Ascending aorta (tissue), 2 donors: Measurements from ENCODE around the gene XPO6. TPM values are rescaled to one million over a fixed set of nuclear protein-coding genes. Genes with fewer than 3 reads are reported as not detected.

Experiments used
- DNase-seq, 2 donors: peaks; one replicate each; pipeline ENCODE4 v3.0.0-alpha.2; 2019; ENCODE audit warnings: low spot score in 2 of 2
- H3K27ac ChIP-seq, 2 donors: fragments of 200-600 bp; sonication (generic); one replicate each; pipeline ENCODE4 v1.5.1; 2016 to 2017; ENCODE audit warnings: mild to moderate bottlenecking in 1 of 2
- H3K27me3 ChIP-seq: fragments of 200-600 bp; sonication (generic); one replicate; pipeline ENCODE4 v1.5.1; 2017
- H3K36me3 ChIP-seq, 2 donors: fragments of 200-600 bp; sonication (generic); one replicate each; pipeline ENCODE4 v1.5.1; 2016
- H3K4me1 ChIP-seq, 2 donors: fragments of 200-600 bp; sonication (generic); one replicate each; pipeline ENCODE4 v1.5.1; 2016 to 2017; ENCODE audit warnings: mild to moderate bottlenecking in 1 of 2
- H3K4me3 ChIP-seq, 2 donors: fragments of 200-600 bp; sonication (generic); one replicate each; pipeline ENCODE4 v1.5.1; 2016 to 2017; ENCODE audit warnings: mild to moderate bottlenecking in 1 of 2
- H3K9me3 ChIP-seq, 2 donors: fragments of 200-600 bp; sonication (generic); one replicate each; pipeline ENCODE4 v1.5.1; 2016
- intact Hi-C: fragments of 100-400 bp; cut with DNase I; formaldehyde crosslinking; loops from one replicate; pipeline ENCODE4 v1.15.1; 2023
- total RNA-seq: library from RNA; depleted of rRNA; stranded (reverse); fragments of >200 nt; gene quantifications from one replicate; pipeline ENCODE4 v1.1.0, GENCODE V29; 2016
- TF ChIP-seq, protein P1 (sequence below), 3 experiments: fragments of 200-600 bp in 2 of 3; fragments of 450-650 bp in 1 of 3; sonication (generic) in 2 of 3; IDR thresholded peaks; one replicate each; pipeline ENCODE4 v1.5.1; 2016 to 2019; ENCODE audit warnings: antibody characterized with exemption in 3 of 3, mild to moderate bottlenecking in 1 of 3, moderate library complexity in 1 of 3

The XPO6 gene
- total RNA-seq, 1 donor from 2014 or later, result 180 TPM

DNA sequence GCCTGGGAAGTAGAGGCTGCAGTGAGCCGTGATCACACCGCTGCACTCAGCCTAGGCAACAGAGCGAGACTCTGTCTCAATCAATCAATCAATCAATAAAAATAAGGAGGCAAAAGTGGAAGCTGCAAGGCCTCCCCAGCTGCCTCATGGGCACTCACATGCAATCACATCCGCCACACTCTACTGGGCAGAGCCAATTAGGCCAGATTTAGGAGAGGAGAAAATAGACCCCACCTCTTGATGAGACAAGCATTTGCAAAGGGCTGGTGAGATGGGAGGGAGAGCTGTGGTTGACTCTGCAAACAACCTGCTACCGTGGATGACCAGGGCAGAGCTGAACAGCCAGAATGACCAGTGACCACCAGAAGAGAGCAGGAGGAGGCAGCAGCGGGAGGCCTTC lies 133.5 kb downstream of the XPO6 start:
- TF ChIP-seq, protein P1, sequence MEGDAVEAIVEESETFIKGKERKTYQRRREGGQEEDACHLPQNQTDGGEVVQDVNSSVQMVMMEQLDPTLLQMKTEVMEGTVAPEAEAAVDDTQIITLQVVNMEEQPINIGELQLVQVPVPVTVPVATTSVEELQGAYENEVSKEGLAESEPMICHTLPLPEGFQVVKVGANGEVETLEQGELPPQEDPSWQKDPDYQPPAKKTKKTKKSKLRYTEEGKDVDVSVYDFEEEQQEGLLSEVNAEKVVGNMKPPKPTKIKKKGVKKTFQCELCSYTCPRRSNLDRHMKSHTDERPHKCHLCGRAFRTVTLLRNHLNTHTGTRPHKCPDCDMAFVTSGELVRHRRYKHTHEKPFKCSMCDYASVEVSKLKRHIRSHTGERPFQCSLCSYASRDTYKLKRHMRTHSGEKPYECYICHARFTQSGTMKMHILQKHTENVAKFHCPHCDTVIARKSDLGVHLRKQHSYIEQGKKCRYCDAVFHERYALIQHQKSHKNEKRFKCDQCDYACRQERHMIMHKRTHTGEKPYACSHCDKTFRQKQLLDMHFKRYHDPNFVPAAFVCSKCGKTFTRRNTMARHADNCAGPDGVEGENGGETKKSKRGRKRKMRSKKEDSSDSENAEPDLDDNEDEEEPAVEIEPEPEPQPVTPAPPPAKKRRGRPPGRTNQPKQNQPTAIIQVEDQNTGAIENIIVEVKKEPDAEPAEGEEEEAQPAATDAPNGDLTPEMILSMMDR (IDR thresholded peaks at IDR 0.05), result no peak
- Histone ChIP-seq H3K4me1 (no peaks in the 10 kb centered on the region), H3K27me3 (no peaks in the 10 kb centered on the region), H3K9me3 (no peaks in the 10 kb centered on the region), H3K27ac (no peak overlapping the region), H3K36me3 (no peaks in the 10 kb centered on the region), H3K4me3 (no peak overlapping the region)
- intact Hi-C loops, result no loop called here
- DNase-seq, result no peak

DNA sequence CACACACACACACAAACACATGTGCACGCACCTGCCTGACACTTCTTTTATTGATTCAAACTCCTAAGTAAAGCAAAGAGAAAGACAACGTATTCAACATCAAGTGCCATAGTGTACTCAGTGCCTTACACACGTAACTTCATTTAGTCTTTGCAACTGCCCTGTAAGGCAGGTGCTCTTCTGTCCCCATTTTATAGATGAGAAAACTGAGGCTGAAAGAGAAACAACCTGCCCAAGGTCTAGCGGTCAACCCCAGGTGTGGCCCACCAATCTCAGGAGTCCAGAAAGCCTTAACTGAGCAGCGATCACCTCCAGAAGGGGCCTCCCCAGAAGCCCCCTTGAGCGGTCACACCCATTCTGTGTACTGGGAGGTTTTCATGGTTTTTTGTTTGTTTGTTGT lies 137.9 kb downstream of the XPO6 start:
- Histone ChIP-seq H3K4me3 (no peak overlapping the region), H3K27me3 (no peaks in the 10 kb centered on the region), H3K36me3 (no peaks in the 10 kb centered on the region), H3K27ac (no peak overlapping the region), H3K4me1 (peaks cover 0 to 2% of the 10 kb centered on the region in 2 donors), H3K9me3 (no peaks in the 10 kb centered on the region)
- no peak for DNase-seq
- TF ChIP-seq, protein P1 (IDR thresholded peaks at IDR 0.05), result no peak
- intact Hi-C loops, result no loop called here

DNA sequence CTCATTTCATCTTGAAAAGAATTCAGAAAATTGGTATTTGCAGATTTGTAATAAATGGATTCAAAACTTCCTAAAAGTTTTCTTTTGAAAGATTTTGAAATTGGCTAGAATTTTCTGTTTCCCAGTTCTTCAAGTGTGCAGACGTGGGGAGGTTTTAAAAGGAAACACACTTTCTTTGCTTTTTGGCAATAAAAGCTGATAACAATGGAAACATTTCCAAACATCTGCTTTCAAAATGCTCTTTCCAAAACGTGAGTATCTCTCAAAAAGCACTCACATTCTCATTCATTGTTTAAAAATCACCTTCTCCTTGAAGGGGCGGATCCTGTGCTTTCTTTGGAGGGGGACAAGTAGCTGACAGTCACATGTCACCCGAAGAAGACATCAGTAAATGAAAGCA lies 139.7 kb downstream of the XPO6 start:
- Histone ChIP-seq H3K4me3 (no peak overlapping the region), H3K4me1 (peaks cover 0 to 15% of the 10 kb centered on the region in 2 donors), H3K36me3 (no peaks in the 10 kb centered on the region), H3K27ac (no peak overlapping the region), H3K9me3 (no peaks in the 10 kb centered on the region), H3K27me3 (no peaks in the 10 kb centered on the region)
- TF ChIP-seq, protein P1 (IDR thresholded peaks at IDR 0.05), result no peak
- no peak for DNase-seq
- intact Hi-C loops, result no loop called here

DNA sequence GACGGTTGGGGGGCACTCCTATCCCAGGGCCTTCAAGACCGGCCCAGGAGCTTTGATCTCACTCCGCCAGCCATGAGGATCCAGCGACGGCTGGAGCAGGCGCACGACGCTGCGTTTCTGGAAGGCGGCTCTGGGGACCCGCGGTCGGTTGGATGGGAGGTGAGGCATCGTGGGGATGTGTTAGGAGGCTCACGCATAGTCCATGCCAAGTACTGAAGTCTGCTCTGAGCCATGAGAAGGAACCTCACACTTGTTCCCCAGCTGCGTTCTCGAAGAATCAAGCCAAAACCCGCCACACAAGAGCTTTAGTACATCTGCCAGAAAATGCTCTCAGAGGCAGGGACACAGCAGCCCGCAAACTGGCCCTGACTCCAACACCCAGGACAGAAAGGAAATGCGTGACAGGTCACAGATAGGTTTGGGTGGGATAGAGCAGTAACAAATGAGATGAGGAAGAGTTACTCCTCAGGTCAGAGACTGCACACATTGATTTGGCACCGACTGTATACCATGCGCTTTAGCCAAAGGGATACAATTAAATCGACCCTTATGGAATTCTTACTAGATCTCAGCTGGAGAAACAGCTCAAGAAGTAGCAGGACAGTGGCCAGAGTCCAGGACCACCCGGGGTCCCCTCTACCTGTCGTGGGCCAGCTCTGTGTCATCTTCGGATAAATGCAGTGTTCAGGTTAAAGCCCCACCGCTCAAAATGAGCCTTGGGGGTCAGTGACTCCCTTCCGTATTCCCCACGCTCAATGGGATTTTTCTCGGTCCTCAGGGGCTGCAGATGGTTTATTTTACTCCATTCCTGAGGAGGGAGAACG lies 141.6 kb downstream of the XPO6 start:
- Histone ChIP-seq H3K4me3 (no peak overlapping the region), H3K27me3 (no peaks in the 10 kb centered on the region), H3K27ac (no peak overlapping the region), H3K4me1 (peaks cover 0 to 15% of the 10 kb centered on the region in 2 donors), H3K36me3 (no peaks in the 10 kb centered on the region), H3K9me3 (no peaks in the 10 kb centered on the region)
- TF ChIP-seq, protein P1 (IDR thresholded peaks at IDR 0.05), result no peak
- no peak for DNase-seq
- intact Hi-C loops, result loop anchor here (1.0 to 2.0 kb wide), 4 partner anchors 98 to 431 kb away; no protein-coding TSS in a partner anchor

DNA sequence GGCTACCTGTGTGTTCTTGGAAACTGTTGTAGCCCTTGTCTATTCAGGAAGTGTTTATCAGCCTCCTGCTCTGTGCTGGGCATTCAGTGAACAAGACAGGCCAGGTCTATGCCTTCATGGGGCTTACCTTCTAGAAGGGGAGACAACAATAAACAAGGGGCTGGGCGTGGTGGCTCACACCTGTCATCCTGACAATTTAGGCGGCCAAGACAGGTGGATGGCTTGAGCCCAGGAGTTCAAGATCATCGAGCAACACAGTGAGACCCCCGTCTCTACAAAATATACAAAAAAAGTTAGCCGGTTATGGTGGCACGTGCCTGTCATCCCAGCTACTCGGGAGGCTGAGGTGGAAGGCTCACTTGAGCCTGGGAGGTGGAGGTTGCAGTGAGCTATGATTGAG lies 142.8 kb downstream of the XPO6 start:
- no peaks in the 10 kb centered on the region for H3K27me3 ChIP-seq
- no peak for DNase-seq
- no peak overlapping the region for H3K4me3 ChIP-seq
- H3K27ac ChIP-seq, result peak overlapping the region; percentile 2 to 70
- H3K4me1 ChIP-seq, result peaks cover 0 to 15% of the 10 kb centered on the region in 2 donors
- intact Hi-C loops, result no loop called here
- no peaks in the 10 kb centered on the region for H3K9me3 ChIP-seq
- no peaks in the 10 kb centered on the region for H3K36me3 ChIP-seq
- TF ChIP-seq, protein P1 (IDR thresholded peaks at IDR 0.05), result no peak
